Measurements from ENCODE around the gene RHEX.
"Not testable (repeated sequence)": the region's sequence is repeated elsewhere in the genome, so short reads cannot be mapped to it uniquely, and the experiment has no call there.

Gene RHEX

DNA sequence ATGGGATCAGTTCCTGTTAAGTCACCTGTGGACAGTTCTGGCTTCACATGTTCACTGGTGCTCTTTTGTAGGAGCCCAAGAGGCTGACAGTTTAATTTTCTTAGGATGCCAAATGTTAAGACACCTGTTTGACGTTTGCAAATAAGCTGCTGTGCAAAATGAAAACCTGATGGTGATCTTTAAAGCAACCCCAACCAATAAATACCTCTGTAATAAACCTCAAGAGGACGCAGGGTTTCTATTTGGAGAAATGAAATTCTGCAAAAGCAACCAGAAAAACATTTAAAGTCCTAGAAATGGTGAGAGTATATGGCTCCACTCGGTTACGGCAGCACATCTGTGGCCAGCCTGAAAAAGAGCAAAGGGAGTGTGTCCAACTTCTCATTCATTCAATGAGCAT is 5.7 kb upstream of the RHEX start:
- Mint-ChIP-seq H3K9me3 (no peaks in the 10 kb centered on the region), H3K27ac (no peak overlapping the region)

DNA sequence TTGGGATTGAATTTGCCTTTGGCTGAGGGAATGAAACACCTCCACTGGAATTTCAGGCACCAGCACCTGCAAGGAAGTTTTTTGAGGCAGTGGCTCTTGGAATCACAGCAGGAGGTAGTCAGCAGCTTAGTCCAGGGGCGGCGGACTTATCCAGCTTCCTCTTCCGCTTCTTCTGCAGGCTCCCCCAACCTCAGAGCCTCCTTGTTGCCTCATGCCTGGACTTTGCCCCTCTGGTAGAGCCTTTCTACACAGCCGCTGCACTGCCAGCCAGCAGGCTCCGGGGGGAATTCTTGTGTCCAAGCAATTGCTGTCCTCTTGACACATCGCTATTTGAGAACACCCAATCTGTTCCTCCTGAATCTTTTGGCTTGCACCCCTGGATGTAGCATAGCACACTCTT is 4.4 kb upstream of the RHEX start:
- Mint-ChIP-seq H3K27me3 (peaks cover 15% of the 10 kb centered on the region), H3K9me3 (no peaks in the 10 kb centered on the region), H3K27ac (no peak overlapping the region), H3K4me1 (peaks cover 55% of the 10 kb centered on the region), H3K4me3 (no peak overlapping the region)
- DNase-seq (no peak), ATAC-seq (no peak)

More for the DNA sequence above, 5.7 kb upstream of the RHEX start:
- ATAC-seq (no peak), DNase-seq (no peak)
- Mint-ChIP-seq H3K4me1 (peaks cover 42% of the 10 kb centered on the region), H3K27me3 (peaks cover 15% of the 10 kb centered on the region), H3K4me3 (no peak overlapping the region)

DNA sequence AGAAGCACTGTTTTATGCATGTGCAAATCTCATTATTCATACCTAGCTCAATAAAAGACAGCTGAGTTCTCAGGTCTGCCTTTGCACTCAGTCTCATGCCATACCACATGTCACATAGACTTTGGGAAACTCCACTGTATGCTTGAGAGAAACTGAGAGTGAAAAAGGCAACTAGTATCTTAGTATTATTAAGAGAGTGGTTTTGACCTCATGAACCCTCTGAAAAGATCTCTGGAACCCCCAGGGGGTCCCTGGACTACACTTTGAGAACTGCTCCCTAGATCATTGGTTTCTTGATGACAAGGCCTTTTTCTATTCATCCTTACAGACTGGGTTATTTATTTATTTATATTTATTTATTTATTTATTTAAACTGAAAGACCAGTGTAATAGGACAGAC is 3.7 kb upstream of the RHEX start:
- Mint-ChIP-seq H3K27ac (no peak overlapping the region), H3K27me3 (peaks cover 15% of the 10 kb centered on the region), H3K9me3 (no peaks in the 10 kb centered on the region), H3K4me1 (peaks cover 58% of the 10 kb centered on the region), H3K4me3 (no peak overlapping the region)
- peak; percentile 92 for ATAC-seq
- DNase-seq = peak; percentile 27 to 49

DNA sequence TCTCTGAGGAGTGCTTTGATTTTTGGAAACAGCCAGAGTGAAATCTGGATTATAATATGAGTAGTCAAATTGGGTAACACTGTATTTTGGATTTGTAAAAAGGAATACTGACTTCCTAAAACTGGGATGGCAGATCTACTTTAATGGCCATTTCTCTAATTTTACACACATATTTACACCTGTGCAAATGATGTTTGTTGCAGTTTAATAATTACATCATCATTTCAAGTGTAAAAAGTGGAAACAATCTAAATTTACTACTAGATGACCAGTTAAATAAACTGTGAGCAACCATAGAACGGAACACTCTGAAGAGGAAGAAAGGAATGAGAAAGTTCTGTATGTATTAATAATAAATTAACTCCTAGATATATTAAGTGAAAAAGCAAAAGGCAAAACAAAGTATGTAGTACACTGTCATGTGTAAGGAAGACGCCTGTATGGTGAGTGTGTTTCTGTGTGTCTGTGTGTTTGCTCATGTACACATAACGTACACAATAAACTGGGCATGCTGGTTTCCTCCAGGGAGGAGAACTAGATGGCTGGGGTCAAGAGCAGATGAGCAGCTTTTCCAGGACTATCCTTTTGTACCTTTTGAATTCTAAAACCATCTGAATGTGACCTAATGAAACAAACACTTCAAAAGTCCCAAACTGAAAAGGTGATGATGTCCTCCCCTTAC is 2.9 kb upstream of the RHEX start:
- H3K4me3 Mint-ChIP-seq = peak overlapping the region in 1 of 2 donors; percentile 8
- DNase-seq = no peak
- H3K27ac Mint-ChIP-seq = no peak overlapping the region
- peaks cover 58% of the 10 kb centered on the region for H3K4me1 Mint-ChIP-seq
- ATAC-seq = no peak
- peaks cover 15% of the 10 kb centered on the region for H3K27me3 Mint-ChIP-seq
- H3K9me3 Mint-ChIP-seq = no peaks in the 10 kb centered on the region

DNA sequence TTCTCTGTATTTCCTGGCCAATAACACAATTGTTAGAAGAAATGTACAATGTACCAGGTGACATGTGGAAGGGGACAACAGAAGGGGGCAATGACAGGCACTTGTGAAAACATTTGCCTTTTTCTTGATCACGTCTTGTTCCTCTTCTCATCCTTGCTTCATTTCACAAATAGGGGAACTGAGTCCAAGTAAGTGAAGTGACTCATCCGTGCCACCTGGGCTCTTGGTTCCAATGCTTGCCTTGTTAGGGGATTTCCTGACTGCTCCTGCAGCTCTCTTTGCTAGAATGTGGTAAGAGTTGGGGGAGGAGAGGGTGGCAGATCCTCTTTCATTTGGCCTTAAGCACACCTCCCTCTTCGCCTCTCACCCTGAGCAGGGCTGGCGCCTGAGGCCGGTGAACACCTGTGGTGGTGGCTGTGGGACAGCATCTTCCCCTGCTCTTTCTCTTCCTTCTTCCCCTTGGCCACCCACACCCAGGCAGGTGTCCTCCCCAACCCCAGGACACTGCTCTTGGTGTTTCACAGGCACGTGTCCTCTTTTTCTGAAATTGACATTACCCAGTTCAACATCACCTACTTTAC is 2.2 kb upstream of the RHEX start:
- H3K4me3 Mint-ChIP-seq = peak overlapping the region; percentile 20 to 50
- H3K9me3 Mint-ChIP-seq = no peaks in the 10 kb centered on the region
- ATAC-seq (peak; percentile 90), DNase-seq (peak; percentile 59 to 73)
- H3K27me3 Mint-ChIP-seq = peaks cover 17% of the 10 kb centered on the region
- H3K27ac Mint-ChIP-seq = no peak overlapping the region
- H3K4me1 Mint-ChIP-seq = peaks cover 58% of the 10 kb centered on the region

DNA sequence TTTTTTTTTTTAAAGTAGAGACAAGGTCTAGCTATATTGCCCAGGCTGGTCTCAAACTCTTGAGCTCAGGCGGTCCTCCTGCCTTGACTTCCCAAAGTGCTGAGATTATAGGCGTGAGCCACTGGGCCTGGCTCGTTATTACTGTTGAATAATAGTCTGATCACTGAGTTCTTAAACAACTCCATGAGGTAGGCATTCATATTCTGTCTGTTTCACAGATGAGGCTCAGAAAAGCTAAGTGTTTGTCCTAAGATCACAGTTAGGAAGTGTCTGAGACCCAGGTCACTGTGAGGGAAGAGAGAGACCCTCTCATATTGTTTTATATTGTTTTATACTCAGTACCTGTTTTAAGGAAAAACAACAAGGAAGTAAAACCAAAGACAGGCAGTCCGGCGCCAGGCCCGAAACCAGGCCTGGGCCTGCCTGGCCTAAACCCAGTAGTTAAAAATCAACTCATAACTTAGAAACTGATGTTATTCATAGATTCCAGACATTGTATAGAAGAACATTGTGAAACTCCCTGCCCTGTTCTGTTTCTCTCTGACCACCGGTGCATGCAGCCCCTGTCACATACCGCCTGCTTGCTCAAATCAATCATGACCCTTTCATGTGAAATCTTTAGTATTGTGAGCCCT is 625 bp upstream of the RHEX start:
- not testable (repeated sequence) for DNase-seq, H3K27ac Mint-ChIP-seq, ATAC-seq, H3K4me3 Mint-ChIP-seq, H3K9me3 Mint-ChIP-seq
- Mint-ChIP-seq H3K4me1 (peaks cover 58% of the 10 kb centered on the region), H3K27me3 (peaks cover 23% of the 10 kb centered on the region)

DNA sequence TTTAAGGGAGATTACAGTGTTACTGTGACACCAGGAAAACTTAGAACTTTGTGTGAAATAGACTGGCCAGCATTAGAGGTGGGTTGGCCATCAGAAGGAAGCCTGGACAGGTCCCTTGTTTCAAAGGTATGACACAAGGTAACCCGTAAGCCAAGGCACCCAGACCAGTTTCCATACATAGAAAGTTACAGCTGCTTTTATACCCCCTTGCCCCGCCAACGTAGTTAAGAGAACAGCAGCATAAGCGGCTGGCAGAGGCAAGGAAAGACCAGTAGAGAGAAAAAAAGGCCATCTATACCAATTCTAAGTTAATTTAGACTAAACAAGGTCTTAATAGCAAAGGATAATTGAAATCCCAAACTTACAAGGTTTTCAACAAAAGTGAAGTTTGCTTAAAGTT is 643 bp downstream of the RHEX start:
- H3K9me3 Mint-ChIP-seq, H3K4me3 Mint-ChIP-seq, DNase-seq, ATAC-seq, H3K27ac Mint-ChIP-seq: not testable (repeated sequence)
- Mint-ChIP-seq H3K27me3 (peaks cover 11% of the 10 kb centered on the region), H3K4me1 (peaks cover 49% of the 10 kb centered on the region)

DNA sequence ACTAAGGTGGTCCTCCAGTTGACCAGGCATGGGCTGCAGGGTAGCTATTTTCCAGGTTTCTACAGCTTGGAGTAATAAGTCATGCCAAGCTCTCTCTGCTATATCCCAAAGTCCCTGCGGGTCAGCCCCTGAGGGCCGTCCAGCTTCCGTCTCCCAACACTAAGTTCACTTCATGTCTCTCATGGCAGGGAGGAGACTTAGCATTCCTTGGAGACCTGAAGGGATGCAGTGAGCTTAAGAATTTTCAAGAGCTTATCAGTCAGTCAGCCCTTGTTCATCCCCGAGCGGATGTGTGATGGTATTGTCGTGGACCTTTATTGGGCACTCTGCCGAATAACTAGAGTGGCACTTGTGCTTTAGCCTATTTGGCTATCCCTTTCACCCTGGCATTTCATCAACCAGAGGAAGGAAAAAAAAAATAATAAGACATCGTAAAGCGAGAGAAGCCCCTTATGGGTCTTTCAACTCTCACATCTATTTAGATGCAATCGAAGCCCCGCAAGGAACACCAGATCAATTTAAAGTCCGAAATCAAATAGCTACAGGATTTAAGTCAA is 2.2 kb downstream of the RHEX start:
- peaks cover 37% of the 10 kb centered on the region for H3K4me1 Mint-ChIP-seq

DNA sequence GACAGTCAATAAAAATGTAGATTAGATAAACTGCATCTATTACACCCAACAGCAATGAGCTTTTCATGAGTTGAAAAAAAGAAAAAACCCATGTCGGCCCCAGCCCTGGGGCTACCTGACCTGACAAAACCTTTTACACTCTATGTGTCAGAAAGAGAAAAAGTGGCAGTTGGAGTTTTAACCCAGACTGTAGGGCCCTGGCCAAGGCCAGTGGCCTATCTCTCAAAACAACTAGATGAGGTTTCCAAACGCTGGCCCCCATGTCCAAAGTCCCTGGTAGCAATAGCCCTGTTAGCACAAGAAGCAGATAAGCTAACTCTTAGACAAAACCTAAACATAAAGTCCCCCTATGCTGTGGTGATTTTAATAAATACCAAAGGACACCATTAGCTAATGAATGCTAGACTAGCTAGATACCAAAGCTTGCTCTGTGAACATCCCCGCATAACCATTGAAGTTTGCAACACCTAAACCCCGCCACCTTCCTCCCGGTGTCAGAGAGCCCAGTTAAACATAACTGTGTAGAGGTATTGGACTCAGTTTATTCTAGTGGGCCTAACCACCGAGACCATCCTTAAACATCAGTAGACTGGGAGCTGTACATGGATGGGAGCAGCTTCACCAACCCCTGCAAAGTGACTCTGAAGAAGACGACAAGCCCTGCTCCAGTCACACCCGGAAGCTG is 2.8 kb downstream of the RHEX start:
- H3K27ac Mint-ChIP-seq, H3K4me3 Mint-ChIP-seq, ATAC-seq, DNase-seq, H3K9me3 Mint-ChIP-seq: not testable (repeated sequence)
- Mint-ChIP-seq H3K27me3 (peaks cover 29% of the 10 kb centered on the region), H3K4me1 (peaks cover 31% of the 10 kb centered on the region)

More for the DNA sequence above, 2.2 kb downstream of the RHEX start:
- ATAC-seq, H3K4me3 Mint-ChIP-seq, H3K9me3 Mint-ChIP-seq, H3K27ac Mint-ChIP-seq, DNase-seq: not testable (repeated sequence)
- peaks cover 23% of the 10 kb centered on the region for H3K27me3 Mint-ChIP-seq

DNA sequence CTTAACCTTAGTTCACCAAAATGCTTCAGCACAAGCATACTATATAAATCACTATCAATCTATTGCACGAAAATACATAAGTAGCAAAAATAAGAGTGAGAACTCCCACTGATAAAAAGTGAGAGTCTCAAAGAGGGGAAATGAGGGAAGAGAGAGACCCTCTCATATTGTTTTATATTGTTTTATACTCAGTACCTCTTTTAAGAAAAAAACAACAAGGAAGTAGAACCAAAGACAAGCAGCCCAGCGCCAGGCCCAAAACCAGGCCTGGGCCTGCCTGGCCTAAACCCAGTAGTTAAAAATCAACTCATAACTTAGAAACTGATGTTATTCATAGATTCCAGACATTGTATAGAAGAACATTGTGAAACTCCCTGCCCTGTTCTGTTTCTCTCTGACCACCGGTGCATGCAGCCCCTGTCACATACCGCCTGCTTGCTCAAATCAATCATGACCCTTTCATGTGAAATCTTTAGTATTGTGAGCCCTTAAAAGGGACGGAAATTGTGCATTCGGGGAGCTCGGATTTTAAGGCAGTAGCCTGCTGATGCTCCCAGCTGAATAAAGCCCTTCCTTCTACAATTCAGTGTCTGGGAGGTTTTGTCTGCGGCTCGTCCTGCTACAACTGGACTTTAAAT is 5.4 kb downstream of the RHEX start:
- H3K27ac Mint-ChIP-seq, ATAC-seq, H3K4me1 Mint-ChIP-seq, DNase-seq, H3K4me3 Mint-ChIP-seq, H3K9me3 Mint-ChIP-seq: not testable (repeated sequence)
- H3K27me3 Mint-ChIP-seq = peaks cover 29% of the 10 kb centered on the region

DNA sequence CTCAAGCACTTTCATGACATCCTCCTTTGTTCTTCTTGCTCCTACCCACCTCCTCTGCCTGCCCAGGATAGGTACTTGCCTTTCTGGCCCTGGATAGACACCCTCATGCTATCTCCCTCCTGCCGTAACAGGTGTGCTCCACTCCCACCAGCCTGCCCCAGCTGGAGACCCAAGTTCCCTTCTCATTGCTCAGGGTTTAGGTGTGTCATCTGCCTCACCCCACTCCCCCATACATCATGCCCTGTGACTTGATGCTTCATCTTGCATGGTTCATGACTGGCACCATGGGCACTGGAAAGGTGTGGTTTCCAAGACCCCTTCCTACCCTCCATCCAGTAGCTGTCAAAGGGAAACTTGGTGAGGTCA is 5.9 kb downstream of the RHEX start:
- Mint-ChIP-seq H3K27ac (no peak overlapping the region), H3K4me1 (no peaks in the 10 kb centered on the region), H3K27me3 (peaks cover 29% of the 10 kb centered on the region), H3K4me3 (no peak overlapping the region), H3K9me3 (peaks cover 0 to 7% of the 10 kb centered on the region in 2 donors)
- ATAC-seq (no peak), DNase-seq (no peak)

DNA sequence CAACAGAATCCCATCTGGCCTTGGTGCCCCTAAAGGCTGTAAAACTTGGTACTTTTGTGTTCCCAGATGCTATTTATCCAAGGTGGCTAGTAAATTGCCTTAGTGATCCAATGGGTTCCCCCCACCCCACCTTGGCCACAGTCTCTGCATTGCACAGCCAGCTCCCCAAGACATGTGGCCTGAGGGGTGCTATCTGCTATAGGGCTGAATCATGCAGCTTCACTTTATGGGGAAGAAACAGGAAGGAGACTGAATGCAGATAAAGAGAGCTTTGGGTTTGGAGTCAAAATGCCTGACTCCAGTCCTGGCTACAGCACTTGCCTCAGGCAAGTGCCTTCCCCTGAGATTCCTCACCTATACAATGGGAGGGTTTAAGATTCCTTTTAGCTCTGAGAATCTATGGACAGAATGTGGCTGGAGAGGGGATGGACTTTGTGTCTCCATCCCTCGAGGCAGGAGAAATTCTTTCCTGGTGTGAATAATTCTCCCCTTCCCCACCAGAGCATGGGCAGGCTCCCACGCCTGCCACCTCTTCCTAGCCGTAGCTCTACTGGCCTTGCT is 6.5 kb downstream of the RHEX start:
- no peak overlapping the region for H3K4me3 Mint-ChIP-seq
- H3K9me3 Mint-ChIP-seq = peaks cover 0 to 7% of the 10 kb centered on the region in 2 donors
- H3K27me3 Mint-ChIP-seq = peaks cover 29% of the 10 kb centered on the region
- no peak for DNase-seq
- H3K27ac Mint-ChIP-seq = no peak overlapping the region
- ATAC-seq = no peak
- no peaks in the 10 kb centered on the region for H3K4me1 Mint-ChIP-seq

DNA sequence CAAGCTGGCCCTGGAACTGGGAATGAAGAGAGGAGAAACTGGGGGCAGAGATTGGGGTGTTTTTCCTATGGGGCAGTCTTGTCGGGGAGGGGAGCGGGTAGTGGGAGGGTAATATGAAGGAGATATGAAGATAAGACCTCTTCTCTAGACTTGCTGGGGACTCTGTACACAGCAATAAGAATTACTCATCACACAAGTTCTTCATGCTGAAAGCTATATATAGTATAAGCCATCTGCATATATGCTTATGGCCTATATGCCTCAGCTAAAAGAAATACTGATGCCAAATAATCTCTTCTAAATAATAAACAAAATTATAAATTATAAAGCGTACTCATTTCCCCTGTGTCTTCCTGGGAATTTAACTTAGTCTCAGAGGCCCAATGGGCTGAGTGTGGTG is 7.9 kb downstream of the RHEX start:
- peaks cover 35% of the 10 kb centered on the region for H3K27me3 Mint-ChIP-seq
- H3K4me1 Mint-ChIP-seq = no peaks in the 10 kb centered on the region
- no peak for DNase-seq
- peaks cover 0 to 7% of the 10 kb centered on the region in 2 donors for H3K9me3 Mint-ChIP-seq
- H3K4me3 Mint-ChIP-seq = no peak overlapping the region
- no peak for ATAC-seq
- no peak overlapping the region for H3K27ac Mint-ChIP-seq

DNA sequence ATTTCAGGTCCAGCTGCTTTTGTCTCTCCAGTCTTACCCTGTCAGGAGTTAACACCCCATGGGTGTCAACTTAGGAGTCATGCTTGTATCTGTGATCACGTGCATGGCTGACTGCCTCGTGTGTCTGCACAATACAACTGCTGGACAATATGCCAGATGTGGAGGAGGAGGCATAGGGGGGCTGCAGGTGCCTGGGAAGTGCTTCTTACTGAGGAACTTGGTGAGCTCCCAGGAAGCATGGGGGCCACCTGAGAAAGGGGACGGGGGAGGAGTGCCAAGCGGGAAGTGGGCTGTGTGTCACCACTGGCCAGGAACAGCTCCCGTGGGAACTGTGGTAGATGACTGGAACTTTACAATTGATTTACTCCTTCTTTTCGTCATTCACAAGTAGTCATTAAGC is 9.5 kb downstream of the RHEX start:
- no peak for DNase-seq
- H3K4me3 Mint-ChIP-seq = no peak overlapping the region
- no peak for ATAC-seq
- H3K27ac Mint-ChIP-seq = no peak overlapping the region
- H3K4me1 Mint-ChIP-seq = peaks cover 2% of the 10 kb centered on the region
- H3K27me3 Mint-ChIP-seq = peaks cover 37% of the 10 kb centered on the region
- H3K9me3 Mint-ChIP-seq = peaks cover 0 to 7% of the 10 kb centered on the region in 2 donors

DNA sequence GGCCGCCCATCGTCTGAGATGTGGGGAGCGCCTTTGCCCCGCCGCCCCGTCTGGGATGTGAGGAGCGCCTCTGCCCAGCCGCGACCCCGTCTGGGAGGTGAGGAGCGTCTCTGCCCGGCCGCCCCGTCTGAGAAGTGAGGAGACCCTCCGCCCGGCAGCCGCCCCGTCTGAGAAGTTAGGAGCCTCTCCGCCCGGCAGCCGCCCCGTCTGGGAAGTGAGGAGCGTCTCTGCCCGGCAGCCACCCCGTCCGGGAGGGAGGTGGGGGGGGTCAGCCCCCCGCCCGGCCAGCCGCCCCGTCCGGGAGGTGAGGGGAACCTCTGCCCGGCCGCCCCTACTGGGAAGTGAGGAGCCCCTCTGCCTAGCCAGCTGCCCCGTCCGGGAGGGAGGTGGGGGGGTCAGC is 11.0 kb downstream of the RHEX start:
- H3K4me3 Mint-ChIP-seq, DNase-seq, ATAC-seq, H3K27ac Mint-ChIP-seq, H3K9me3 Mint-ChIP-seq: not testable (repeated sequence)
- Mint-ChIP-seq H3K27me3 (peaks cover 48% of the 10 kb centered on the region), H3K4me1 (peaks cover 12% of the 10 kb centered on the region)

Data from stimulated activated naive CD8-positive, alpha-beta T cell treated with anti-CD3 and anti-CD28 coated beads, Interleukin-15, amount 100 ng/mL, for 72 hours (primary cell).